K562 (cell line): ENCODE data around the gene CUL3. TPM values are rescaled to one million over a fixed set of nuclear protein-coding genes. Genes with fewer than 3 reads are reported as not detected.

ENCODE experiments used
- ATAC-seq: fragments of 200-7000 bp; cut with Tn5 transposase; 3 replicates; pipeline ENCODE4 v1.9.1; 2020; ENCODE audit warnings: moderate library complexity
- BruUV-seq: library from RNA; stranded (reverse); fragments of 400-500 nt; replicated peaks from 2 replicates; lab custom pipeline; 2021; lab: Mats Ljungman, UMichigan
- CTCF ChIA-PET: fragments of 300-600 bp; formaldehyde crosslinking; extraction: SDS; loops from one replicate; lab custom pipeline; 2021; ENCODE audit warnings: low intra/inter-chr PET ratio; lab: Yijun Ruan, JAX
- POLR2A ChIA-PET: fragments of 300-600, 350-650 bp; sonication (Branson Sonifier 250); formaldehyde crosslinking; extraction: SDS; loops from one replicate; lab custom pipeline; 2021; ENCODE audit warnings: antibody characterized with exemption, inconsistent platforms; lab: Yijun Ruan, JAX
- DNase-seq, 4 experiments: peaks; one replicate each; pipeline versions ENCODE4 v3.0.0 to v3.0.0-alpha.2; 2011 to 2018; ENCODE audit warnings: low spot score in 3 of 4, mixed read lengths in 3 of 4; ENCODE audit errors: extremely low read depth in 1 of 4
- FAIRE-seq: peaks from 2 replicates; lab custom pipeline; 2011; peaks lifted over from hg19 to GRCh38; lab: Jason Lieb, UNC
- H2AFZ ChIP-seq: 2 replicates; pipeline ENCODE4 v1.6.0; 2011; ENCODE audit warnings: low read depth, low read length, control low read depth, inconsistent platforms
- H3K27ac ChIP-seq: fragments of 200-600 bp; 3 replicates; pipeline ENCODE4 v1.8.0; 2011; ENCODE audit warnings: low read depth, mild to moderate bottlenecking, control low read depth, inconsistent platforms, low read length, moderate library complexity, mixed read lengths; ENCODE audit errors: extremely low read depth
- H3K27me3 ChIP-seq, 2 experiments: fragments of 300-600 bp in 1 of 2; 2 replicates in 1 of 2; 3 replicates in 1 of 2; pipeline versions ENCODE4 v1.6.0 to v1.8.0; 2011; ENCODE audit warnings: inconsistent platforms in 2 of 2, low read length in 2 of 2, mild to moderate bottlenecking in 1 of 2, mixed read lengths in 1 of 2, moderate library complexity in 1 of 2; ENCODE audit not compliant: control insufficient read depth in 2 of 2, insufficient read depth in 2 of 2
- H3K36me3 ChIP-seq: fragments of 300-600 bp; 3 replicates; pipeline ENCODE4 v1.8.0; 2011; ENCODE audit warnings: mild to moderate bottlenecking, low read length, inconsistent platforms; ENCODE audit not compliant: control insufficient read depth, insufficient read depth
- H3K4me1 ChIP-seq, 2 experiments: fragments of 200-600 bp in 1 of 2; replicated peaks in 1 of 2; 2 replicates in 1 of 2; 3 replicates in 1 of 2; pipeline versions ENCODE4 v1.5.1 to v1.8.0; 2011; ENCODE audit warnings: inconsistent platforms in 2 of 2, low read length in 2 of 2, mild to moderate bottlenecking in 1 of 2, mixed read lengths in 1 of 2, moderate library complexity in 1 of 2; ENCODE audit not compliant: control insufficient read depth in 2 of 2, insufficient read depth in 2 of 2
- H3K4me2 ChIP-seq: 2 replicates; pipeline ENCODE4 v1.6.1; 2011; ENCODE audit warnings: low read length, control low read depth, inconsistent platforms, mixed read lengths; ENCODE audit not compliant: insufficient read depth
- H3K4me3 ChIP-seq: fragments of 200-600 bp; sonication (generic), shearing (Covaris generic); 2 replicates; pipeline ENCODE4 v1.5.1; 2016; ENCODE audit warnings: control low read depth, inconsistent platforms
- H3K79me2 ChIP-seq: fragments of 200-600 bp; 3 replicates; pipeline ENCODE4 v1.8.0; 2011; ENCODE audit warnings: low read length, inconsistent platforms; ENCODE audit not compliant: control insufficient read depth, insufficient read depth
- H3K9ac ChIP-seq, 2 experiments: 2 replicates each; pipeline versions ENCODE4 v1.6.0 to v1.6.1; 2011; ENCODE audit warnings: low read depth in 2 of 2, low read length in 2 of 2, control low read depth in 1 of 2, inconsistent platforms in 1 of 2, mild to moderate bottlenecking in 1 of 2, mixed read lengths in 1 of 2; ENCODE audit not compliant: insufficient read depth in 1 of 2
- H3K9me1 ChIP-seq: one replicate; pipeline ENCODE4 v1.6.0; 2011; ENCODE audit warnings: inconsistent platforms, mild to moderate bottlenecking, low read length, moderate library complexity; ENCODE audit not compliant: control insufficient read depth, insufficient read depth
- H3K9me3 ChIP-seq: replicated peaks from 2 replicates; pipeline ENCODE4 v1.5.1; 2011; ENCODE audit warnings: low read depth, low read length, inconsistent platforms; ENCODE audit not compliant: control insufficient read depth, insufficient read depth
- H4K20me1 ChIP-seq: replicated peaks from 2 replicates; pipeline ENCODE4 v1.6.1; 2011; ENCODE audit warnings: low read length, inconsistent platforms, mixed read lengths; ENCODE audit not compliant: control insufficient read depth, insufficient read depth
- EGR1 ChIP-seq: fragments of 450-650 bp; conservative IDR thresholded peaks from 2 replicates; pipeline ENCODE4 v1.6.1; 2017; ENCODE audit warnings: mild to moderate bottlenecking
- HNRNPK ChIP-seq: fragments of 200-400 bp; formaldehyde crosslinking; IDR thresholded peaks from one replicate; pipeline ENCODE4 v1.6.1; 2018; ENCODE audit warnings: mild to moderate bottlenecking, low read depth, low read length; ENCODE audit not compliant: poor library complexity, severe bottlenecking
- PRMT5 ChIP-seq: sonication (generic); formaldehyde crosslinking; IDR thresholded peaks from 2 replicates; pipeline ENCODE4 v1.5.0; 2020; ENCODE audit warnings: missing genetic modification reagents
- SMARCB1 ChIP-seq: IDR thresholded peaks from 2 replicates; pipeline ENCODE4 v1.6.1; 2011; ENCODE audit warnings: improper control_type of control experiment, low read depth; ENCODE audit not compliant: insufficient read length
- SMARCC2 ChIP-seq: fragments of 450-650 bp; IDR thresholded peaks from 2 replicates; pipeline ENCODE4 v1.6.1; 2017; ENCODE audit warnings: antibody characterized with exemption, moderate library complexity, mild to moderate bottlenecking, low read depth
- ZNF316 ChIP-seq: fragments of 450-650 bp; IDR thresholded peaks from 2 replicates; pipeline ENCODE4 v1.6.1; 2016
- WGBS: fragments of 100-300 bp; shearing (Covaris generic); methylation state at CpG from one replicate; pipeline ENCODE4 v1.1.6; 2016; ENCODE audit warnings: low coverage, mixed read lengths; ENCODE audit not compliant: insufficient coverage; ENCODE audit errors: missing lambda C conversion rate; 5-methylcytosine and 5-hydroxymethylcytosine counted together
- in situ Hi-C: fragments of 300-500 bp; cut with MboI; formaldehyde crosslinking; loops from 4 replicates; pipeline ENCODE4 v1.15.0; 2018; ENCODE audit warnings: inconsistent platforms, mixed read lengths
- intact Hi-C: fragments of 100-400 bp; cut with micrococcal nuclease; formaldehyde crosslinking; loops from 2 replicates; pipeline ENCODE4 v1.14.2; 2022
- polyA plus RNA-seq, 8 experiments: library from polyadenylated mRNA; depleted of rRNA in 4 of 8; stranded (reverse) in 5 of 8; unstranded in 3 of 8; fragments of >200 nt; fragmentation: Nextera tagmentation in 2 of 8; fragmentation: Illumina TruSeq in 1 of 8; extraction: Ambion mirVana in 2 of 8; extraction: Trizol in 1 of 8; gene quantifications; 2 replicates each; pipeline versions ENCODE4 v1.2.1 to v1.2.3, GENCODE V29; 2011 to 2014; ENCODE audit warnings: inconsistent platforms in 1 of 8, missing spikeins in 1 of 8
- total RNA-seq, 7 experiments: library from RNA; depleted of rRNA in 6 of 7; stranded (reverse); fragments of >200 nt in 6 of 7; fragmentation: Illumina TruSeq in 2 of 7; extraction: Trizol in 2 of 7; gene quantifications; 2 replicates each; pipeline versions ENCODE4 v1.2.1 to v1.2.3, GENCODE V29; 2011 to 2021; ENCODE audit warnings: low replicate concordance in 1 of 7
- TF ChIP-seq, protein P1 (sequence below): fragments of 250-450 bp; sonication (Bioruptor Pico); IDR thresholded peaks from 2 replicates; pipeline ENCODE4 v1.5.0; 2021
- TF ChIP-seq, protein P2 (sequence below): fragments of 250-450 bp; sonication (Bioruptor Pico); IDR thresholded peaks from 2 replicates; pipeline ENCODE4 v1.6.1; 2021; ENCODE audit warnings: mild to moderate bottlenecking
- TF ChIP-seq, protein P3 (sequence below), 2 experiments: fragments of 450-650 bp; IDR thresholded peaks; 2 replicates each; pipeline ENCODE4 v1.6.1; 2016
- TF ChIP-seq, protein P4 (sequence below): fragments of 150-350 bp; conservative IDR thresholded peaks from 2 replicates; pipeline ENCODE4 v1.6.1; 2014; ENCODE audit warnings: low read length

The CUL3 gene
- total and polyA plus RNA-seq, 9 of the 15 experiments (the other 6 are each of a cell fraction or from before 2014, with no cell fraction given), result 31.5 to 71.9 (median 56.4) TPM

DNA sequence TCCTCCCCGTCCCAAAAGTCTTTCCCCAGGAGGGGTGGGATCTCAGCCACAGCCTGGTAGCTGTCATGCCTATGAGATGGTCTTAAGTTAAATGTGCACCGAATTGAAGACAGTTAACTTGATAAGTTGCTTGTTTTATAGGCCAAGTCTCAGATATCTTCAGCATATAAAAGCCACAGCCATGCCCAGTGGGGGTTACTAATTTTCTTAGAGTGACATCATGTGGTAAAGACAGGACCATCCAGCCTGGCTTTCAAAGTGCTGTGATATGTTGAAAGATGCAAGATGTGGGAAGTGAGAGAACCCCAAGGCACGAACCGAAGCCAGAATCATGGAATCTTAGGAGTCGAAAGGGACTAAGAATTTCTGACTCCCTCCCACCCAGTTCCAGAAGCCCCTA, 141.1 kb downstream of the CUL3 start:
- 22% methylated on average over 3 of the region's 5 CpGs for WGBS
- Histone ChIP-seq H2AFZ (no peak overlapping the region), H3K4me2 (no peak overlapping the region), H3K4me3 (no peak overlapping the region), H3K36me3 (no peaks in the 10 kb centered on the region), H3K9me3 (no peaks in the 10 kb centered on the region), H3K4me1 (no peaks in the 10 kb centered on the region; a peak in 1 of 5 replicates), H3K9me1 (no peaks in the 10 kb centered on the region), H3K9ac (no peak overlapping the region), H3K27me3 (no peaks in the 10 kb centered on the region), H3K27ac (no peak overlapping the region), H4K20me1 (no peaks in the 10 kb centered on the region), H3K79me2 (no peaks in the 10 kb centered on the region)
- ChIA-PET CTCF (no interaction called here), POLR2A (no interaction called here)
- in situ Hi-C loops (no loop called here), intact Hi-C loops (no loop called here)
- FAIRE-seq (no peak), DNase-seq (no peak), ATAC-seq (no peak)
- no TSS peak for BruUV-seq
- TF ChIP-seq PRMT5 (CRISPR knock-in tag), result no peak
- no peak for TF ChIP-seq SMARCB1
- TF ChIP-seq HNRNPK, result no peak
- TF ChIP-seq EGR1, result no peak
- TF ChIP-seq, protein P1, sequence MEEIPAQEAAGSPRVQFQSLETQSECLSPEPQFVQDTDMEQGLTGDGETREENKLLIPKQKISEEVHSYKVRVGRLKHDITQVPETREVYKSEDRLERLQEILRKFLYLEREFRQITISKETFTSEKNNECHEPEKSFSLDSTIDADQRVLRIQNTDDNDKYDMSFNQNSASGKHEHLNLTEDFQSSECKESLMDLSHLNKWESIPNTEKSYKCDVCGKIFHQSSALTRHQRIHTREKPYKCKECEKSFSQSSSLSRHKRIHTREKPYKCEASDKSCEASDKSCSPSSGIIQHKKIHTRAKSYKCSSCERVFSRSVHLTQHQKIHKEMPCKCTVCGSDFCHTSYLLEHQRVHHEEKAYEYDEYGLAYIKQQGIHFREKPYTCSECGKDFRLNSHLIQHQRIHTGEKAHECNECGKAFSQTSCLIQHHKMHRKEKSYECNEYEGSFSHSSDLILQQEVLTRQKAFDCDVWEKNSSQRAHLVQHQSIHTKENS (CRISPR knock-in tag), result no peak
- TF ChIP-seq, protein P2, sequence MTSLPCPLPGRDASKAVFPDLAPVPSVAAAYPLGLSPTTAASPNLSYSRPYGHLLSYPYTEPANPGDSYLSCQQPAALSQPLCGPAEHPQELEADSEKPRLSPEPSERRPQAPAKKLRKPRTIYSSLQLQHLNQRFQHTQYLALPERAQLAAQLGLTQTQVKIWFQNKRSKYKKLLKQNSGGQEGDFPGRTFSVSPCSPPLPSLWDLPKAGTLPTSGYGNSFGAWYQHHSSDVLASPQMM (CRISPR knock-in tag), result no peak
- TF ChIP-seq ZNF316, result no peak
- TF ChIP-seq, protein P3, sequence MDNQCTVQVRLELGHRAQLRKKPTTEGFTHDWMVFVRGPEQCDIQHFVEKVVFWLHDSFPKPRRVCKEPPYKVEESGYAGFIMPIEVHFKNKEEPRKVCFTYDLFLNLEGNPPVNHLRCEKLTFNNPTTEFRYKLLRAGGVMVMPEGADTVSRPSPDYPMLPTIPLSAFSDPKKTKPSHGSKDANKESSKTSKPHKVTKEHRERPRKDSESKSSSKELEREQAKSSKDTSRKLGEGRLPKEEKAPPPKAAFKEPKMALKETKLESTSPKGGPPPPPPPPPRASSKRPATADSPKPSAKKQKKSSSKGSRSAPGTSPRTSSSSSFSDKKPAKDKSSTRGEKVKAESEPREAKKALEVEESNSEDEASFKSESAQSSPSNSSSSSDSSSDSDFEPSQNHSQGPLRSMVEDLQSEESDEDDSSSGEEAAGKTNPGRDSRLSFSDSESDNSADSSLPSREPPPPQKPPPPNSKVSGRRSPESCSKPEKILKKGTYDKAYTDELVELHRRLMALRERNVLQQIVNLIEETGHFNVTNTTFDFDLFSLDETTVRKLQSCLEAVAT (IDR thresholded peaks at IDR 0.05), result no peak
- TF ChIP-seq SMARCC2, result no peak
- TF ChIP-seq, protein P4, sequence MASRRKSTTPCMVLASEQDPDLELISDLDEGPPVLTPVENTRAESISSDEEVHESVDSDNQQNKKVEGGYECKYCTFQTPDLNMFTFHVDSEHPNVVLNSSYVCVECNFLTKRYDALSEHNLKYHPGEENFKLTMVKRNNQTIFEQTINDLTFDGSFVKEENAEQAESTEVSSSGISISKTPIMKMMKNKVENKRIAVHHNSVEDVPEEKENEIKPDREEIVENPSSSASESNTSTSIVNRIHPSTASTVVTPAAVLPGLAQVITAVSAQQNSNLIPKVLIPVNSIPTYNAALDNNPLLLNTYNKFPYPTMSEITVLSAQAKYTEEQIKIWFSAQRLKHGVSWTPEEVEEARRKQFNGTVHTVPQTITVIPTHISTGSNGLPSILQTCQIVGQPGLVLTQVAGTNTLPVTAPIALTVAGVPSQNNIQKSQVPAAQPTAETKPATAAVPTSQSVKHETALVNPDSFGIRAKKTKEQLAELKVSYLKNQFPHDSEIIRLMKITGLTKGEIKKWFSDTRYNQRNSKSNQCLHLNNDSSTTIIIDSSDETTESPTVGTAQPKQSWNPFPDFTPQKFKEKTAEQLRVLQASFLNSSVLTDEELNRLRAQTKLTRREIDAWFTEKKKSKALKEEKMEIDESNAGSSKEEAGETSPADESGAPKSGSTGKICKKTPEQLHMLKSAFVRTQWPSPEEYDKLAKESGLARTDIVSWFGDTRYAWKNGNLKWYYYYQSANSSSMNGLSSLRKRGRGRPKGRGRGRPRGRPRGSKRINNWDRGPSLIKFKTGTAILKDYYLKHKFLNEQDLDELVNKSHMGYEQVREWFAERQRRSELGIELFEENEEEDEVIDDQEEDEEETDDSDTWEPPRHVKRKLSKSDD, result no peak
